Keratinocyte (primary cell): ENCODE data around the gene TRPM2. TPM values are rescaled to one million over a fixed set of nuclear protein-coding genes. Genes with fewer than 3 reads are reported as not detected.

ENCODE experiments used
- DNase-seq: peaks from one replicate; pipeline ENCODE4 v3.0.0-alpha.2; 2011; ENCODE audit warnings: low read depth, missing footprints, low spot score
- FAIRE-seq: peaks from 2 replicates; lab custom pipeline; 2011; peaks lifted over from hg19 to GRCh38; lab: Jason Lieb, UNC
- H2AFZ ChIP-seq: 2 replicates; pipeline ENCODE4 v1.6.0; 2012; ENCODE audit warnings: low read length, control low read depth, inconsistent platforms; ENCODE audit not compliant: control insufficient read depth
- H3K27ac ChIP-seq: 2 replicates; pipeline ENCODE4 v1.5.1; 2011; ENCODE audit warnings: low read length; ENCODE audit not compliant: control insufficient read depth, insufficient read depth
- H3K27me3 ChIP-seq: 3 replicates; pipeline ENCODE4 v1.6.0; 2011; ENCODE audit warnings: low read length; ENCODE audit not compliant: control insufficient read depth, insufficient read depth; ENCODE audit errors: extremely low read depth
- H3K36me3 ChIP-seq, 2 experiments: 2 replicates in 1 of 2; 3 replicates in 1 of 2; pipeline ENCODE4 v1.5.1; 2011; ENCODE audit warnings: low read length in 2 of 2, mild to moderate bottlenecking in 1 of 2; ENCODE audit not compliant: control insufficient read depth in 2 of 2, insufficient read depth in 2 of 2; ENCODE audit errors: extremely low read depth in 1 of 2
- H3K4me1 ChIP-seq: 3 replicates; pipeline ENCODE4 v1.5.1; 2011; ENCODE audit warnings: low read length; ENCODE audit not compliant: control insufficient read depth, insufficient read depth; ENCODE audit errors: extremely low read depth
- H3K4me2 ChIP-seq: 3 replicates; pipeline ENCODE4 v1.6.0; 2011; ENCODE audit warnings: low read depth, low read length; ENCODE audit not compliant: control insufficient read depth, insufficient read depth; ENCODE audit errors: extremely low read depth
- H3K4me3 ChIP-seq, 3 experiments: fragments of 200-600 bp in 1 of 3; sonication (generic) in 1 of 3; 2 replicates in 2 of 3; 3 replicates in 1 of 3; pipeline ENCODE4 v1.5.1; 2011 to 2016; ENCODE audit warnings: low read length in 3 of 3, mild to moderate bottlenecking in 3 of 3, control low read depth in 2 of 3, inconsistent platforms in 1 of 3, low read depth in 1 of 3, mixed read lengths in 1 of 3, mixed run types in 1 of 3, moderate library complexity in 1 of 3; ENCODE audit not compliant: control insufficient read depth in 2 of 3, insufficient read depth in 2 of 3; ENCODE audit errors: extremely low read depth in 1 of 3
- H3K79me2 ChIP-seq: 2 replicates; pipeline ENCODE4 v1.6.0; 2012; ENCODE audit warnings: low read length; ENCODE audit not compliant: control insufficient read depth, insufficient read depth
- H3K9ac ChIP-seq: 3 replicates; pipeline ENCODE4 v1.6.0; 2011; ENCODE audit warnings: low read length; ENCODE audit not compliant: control insufficient read depth, insufficient read depth; ENCODE audit errors: extremely low read depth
- H3K9me1 ChIP-seq: 3 replicates; pipeline ENCODE4 v1.6.0; 2011; ENCODE audit warnings: low read length; ENCODE audit not compliant: control insufficient read depth, insufficient read depth; ENCODE audit errors: extremely low read depth
- H3K9me3 ChIP-seq: 2 replicates; pipeline ENCODE4 v1.5.1; 2012; ENCODE audit warnings: low read depth, low read length; ENCODE audit not compliant: control insufficient read depth
- H4K20me1 ChIP-seq: 3 replicates; pipeline ENCODE4 v1.6.0; 2011; ENCODE audit warnings: low read length; ENCODE audit not compliant: control insufficient read depth, insufficient read depth; ENCODE audit errors: extremely low read depth
- EZH2 ChIP-seq: IDR thresholded peaks from one replicate; pipeline ENCODE4 v1.6.1; 2012; ENCODE audit warnings: inconsistent platforms, mild to moderate bottlenecking, low read length, moderate library complexity
- dilution Hi-C: fragments of 300-500 bp; cut with MboI; formaldehyde crosslinking; loops from one replicate; pipeline ENCODE4 v1.7.0; 2020; ENCODE audit warnings: low sequenced_read_pairs; ENCODE audit not compliant: extremely low pct_ligation_motif_present
- polyA plus RNA-seq, 5 experiments: library from polyadenylated mRNA; depleted of rRNA in 3 of 5; stranded (reverse) in 3 of 5; stranded (forward) in 1 of 5; unstranded in 1 of 5; fragments of >200 nt; gene quantifications; 1 replicate in 1 of 5; 2 replicates in 3 of 5; 3 replicates in 1 of 5; pipeline versions ENCODE4 v1.2.1 to v1.2.3, GENCODE V29; 2011 to 2012; ENCODE audit warnings: missing spikeins in 2 of 5, low read depth in 1 of 5, low replicate concordance in 1 of 5
- TF ChIP-seq, protein P1 (sequence below), 3 experiments: IDR thresholded peaks in 1 of 3; conservative IDR thresholded peaks in 1 of 3; optimal IDR thresholded peaks in 1 of 3; 2 replicates in 2 of 3; 3 replicates in 1 of 3; pipeline versions ENCODE3 to v1.5.1; 2011; ENCODE audit warnings: low read length in 3 of 3, mild to moderate bottlenecking in 3 of 3, moderate library complexity in 2 of 3, control low read depth in 1 of 3, inconsistent platforms in 1 of 3; ENCODE audit not compliant: insufficient read depth in 2 of 3; ENCODE audit errors: extremely low read depth in 1 of 3

TRPM2 gene
- polyA plus RNA-seq, 1 donor (not counting 4 experiments of a cell fraction or from before 2014, with no cell fraction given), result 0.31 TPM

DNA sequence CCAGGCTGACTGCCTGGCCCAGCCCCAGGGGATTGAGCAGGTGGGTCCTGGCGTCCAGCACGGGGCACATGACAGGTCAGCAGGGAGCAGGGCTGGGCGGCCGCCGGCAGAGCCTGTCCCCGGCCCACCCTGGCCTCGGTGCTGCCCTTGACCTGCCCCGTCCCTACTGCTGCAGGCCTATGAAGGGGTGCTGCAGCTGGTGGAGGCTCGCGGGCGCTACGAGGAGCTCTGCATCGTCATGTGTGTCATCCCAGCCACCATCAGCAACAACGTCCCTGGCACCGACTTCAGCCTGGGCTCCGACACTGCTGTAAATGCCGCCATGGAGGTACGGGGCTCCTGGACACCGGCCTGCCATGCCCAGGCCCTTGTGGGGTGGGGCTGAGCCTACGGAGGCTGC lies 29.8 kb upstream of the TRPM2 start:
- Histone ChIP-seq H4K20me1 (no peaks in the 10 kb centered on the region), H3K9ac (no peak overlapping the region), H3K9me1 (no peaks in the 10 kb centered on the region), H3K36me3 (peaks cover 16 to 37% of the 10 kb centered on the region in 2 experiments), H3K4me3 (no peak overlapping the region), H3K79me2 (no peaks in the 10 kb centered on the region), H3K27me3 (no peaks in the 10 kb centered on the region), H3K4me2 (no peak overlapping the region), H2AFZ (no peak overlapping the region), H3K27ac (no peak overlapping the region), H3K9me3 (no peaks in the 10 kb centered on the region), H3K4me1 (no peaks in the 10 kb centered on the region)
- no peak for TF ChIP-seq EZH2
- TF ChIP-seq, protein P1, sequence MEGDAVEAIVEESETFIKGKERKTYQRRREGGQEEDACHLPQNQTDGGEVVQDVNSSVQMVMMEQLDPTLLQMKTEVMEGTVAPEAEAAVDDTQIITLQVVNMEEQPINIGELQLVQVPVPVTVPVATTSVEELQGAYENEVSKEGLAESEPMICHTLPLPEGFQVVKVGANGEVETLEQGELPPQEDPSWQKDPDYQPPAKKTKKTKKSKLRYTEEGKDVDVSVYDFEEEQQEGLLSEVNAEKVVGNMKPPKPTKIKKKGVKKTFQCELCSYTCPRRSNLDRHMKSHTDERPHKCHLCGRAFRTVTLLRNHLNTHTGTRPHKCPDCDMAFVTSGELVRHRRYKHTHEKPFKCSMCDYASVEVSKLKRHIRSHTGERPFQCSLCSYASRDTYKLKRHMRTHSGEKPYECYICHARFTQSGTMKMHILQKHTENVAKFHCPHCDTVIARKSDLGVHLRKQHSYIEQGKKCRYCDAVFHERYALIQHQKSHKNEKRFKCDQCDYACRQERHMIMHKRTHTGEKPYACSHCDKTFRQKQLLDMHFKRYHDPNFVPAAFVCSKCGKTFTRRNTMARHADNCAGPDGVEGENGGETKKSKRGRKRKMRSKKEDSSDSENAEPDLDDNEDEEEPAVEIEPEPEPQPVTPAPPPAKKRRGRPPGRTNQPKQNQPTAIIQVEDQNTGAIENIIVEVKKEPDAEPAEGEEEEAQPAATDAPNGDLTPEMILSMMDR (optimal IDR thresholded peaks at IDR 0.05 in 1 of 3, IDR thresholded peaks at IDR 0.05 in 1 of 3, conservative IDR thresholded peaks at IDR 0.05 in 1 of 3; ENCODE audit: extremely low read depth in 1 of 3, insufficient read depth in 2 of 3, low read length in 3 of 3), result no peak
- no peak for DNase-seq
- dilution Hi-C loops, result no loop called here
- no peak for FAIRE-seq

DNA sequence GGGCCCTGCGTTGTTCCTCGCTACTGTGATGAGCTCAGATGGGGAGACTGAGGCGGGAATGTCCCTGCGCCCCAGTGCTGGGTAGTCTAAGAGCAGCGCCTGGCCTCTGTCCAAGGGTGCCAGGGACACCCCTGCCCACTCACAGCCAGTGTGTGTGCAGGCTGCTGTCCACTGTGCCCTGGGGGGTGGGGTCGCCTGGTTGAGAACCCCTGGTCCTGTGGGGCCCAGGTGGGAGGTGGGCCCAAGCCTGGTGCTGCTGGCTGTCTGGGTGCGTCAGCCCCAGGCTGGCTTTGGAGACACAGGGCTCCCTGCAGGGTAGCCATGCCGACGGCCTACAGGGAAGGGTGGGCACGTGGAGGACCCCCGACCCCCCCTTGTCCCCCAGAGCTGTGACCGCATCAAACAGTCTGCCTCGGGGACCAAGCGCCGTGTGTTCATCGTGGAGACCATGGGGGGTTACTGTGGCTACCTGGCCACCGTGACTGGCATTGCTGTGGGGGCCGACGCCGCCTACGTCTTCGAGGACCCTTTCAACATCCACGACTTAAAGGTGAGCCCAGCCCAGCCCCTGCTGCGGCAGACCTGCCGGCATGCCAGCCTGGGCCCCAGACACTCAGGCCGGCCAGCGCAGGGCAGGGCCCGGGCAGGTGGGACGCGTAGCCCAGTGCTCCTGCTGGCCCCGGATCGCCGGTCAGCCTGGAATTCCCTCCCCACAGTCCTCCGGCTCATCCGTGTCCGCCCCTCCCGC lies 29.1 kb upstream of the TRPM2 start:
- no peaks in the 10 kb centered on the region for H4K20me1 ChIP-seq
- H3K9me3 ChIP-seq, result no peaks in the 10 kb centered on the region
- H2AFZ ChIP-seq, result no peak overlapping the region
- no peaks in the 10 kb centered on the region for H3K4me1 ChIP-seq
- H3K4me2 ChIP-seq, result no peak overlapping the region
- dilution Hi-C loops, result no loop called here
- TF ChIP-seq EZH2, result no peak
- TF ChIP-seq, protein P1 (optimal IDR thresholded peaks at IDR 0.05 in 1 of 3, IDR thresholded peaks at IDR 0.05 in 1 of 3, conservative IDR thresholded peaks at IDR 0.05 in 1 of 3; ENCODE audit: extremely low read depth in 1 of 3, insufficient read depth in 2 of 3, low read length in 3 of 3), result no peak
- DNase-seq (no peak), FAIRE-seq (no peak)
- no peak overlapping the region for H3K4me3 ChIP-seq
- H3K36me3 ChIP-seq, result peaks cover 15 to 32% of the 10 kb centered on the region in 2 experiments
- no peak overlapping the region for H3K27ac ChIP-seq
- no peak overlapping the region for H3K9ac ChIP-seq
- H3K79me2 ChIP-seq, result no peaks in the 10 kb centered on the region
- no peaks in the 10 kb centered on the region for H3K9me1 ChIP-seq
- H3K27me3 ChIP-seq, result no peaks in the 10 kb centered on the region
